OCI-M1 (cell line): ENCODE measurements around the gene MAMSTR.
A peak's percentile ranks its signal among the peaks of the same experiment; 100 is the strongest.
"Not testable (repeated sequence)": the region's sequence is repeated elsewhere in the genome, so short reads cannot be mapped to it uniquely, and the experiment has no call there.

Experiments
- DNase-seq: peaks from one replicate; lab custom pipeline; 2025; lab: John Stamatoyannopoulos, UW

Gene MAMSTR

DNA sequence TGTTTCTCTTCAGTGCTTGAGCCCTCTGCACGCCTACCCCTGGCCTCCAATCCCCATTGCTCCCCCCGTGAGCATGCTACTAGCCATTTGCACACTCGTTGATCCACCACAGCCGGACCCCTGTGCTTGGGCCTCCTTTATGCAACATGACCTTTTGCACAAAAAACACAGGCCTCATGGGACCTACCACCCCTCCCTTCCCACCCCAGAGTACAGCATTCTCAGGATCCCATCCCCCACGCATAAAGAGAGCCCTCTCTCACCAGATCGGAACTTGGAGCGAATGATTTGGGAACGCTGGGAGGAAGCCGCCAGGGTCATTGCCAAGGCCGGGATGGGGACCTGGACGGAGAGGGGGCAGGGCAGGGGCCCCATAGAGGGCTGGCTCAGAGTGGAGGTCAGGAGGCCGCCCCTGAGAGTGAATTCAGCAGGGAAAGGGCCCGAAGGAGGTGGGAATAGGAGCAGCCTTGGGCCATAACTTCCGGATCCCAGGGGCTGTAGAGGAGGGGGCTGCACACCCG, 754 bp downstream of the MAMSTR start:
- no peak for DNase-seq

DNA sequence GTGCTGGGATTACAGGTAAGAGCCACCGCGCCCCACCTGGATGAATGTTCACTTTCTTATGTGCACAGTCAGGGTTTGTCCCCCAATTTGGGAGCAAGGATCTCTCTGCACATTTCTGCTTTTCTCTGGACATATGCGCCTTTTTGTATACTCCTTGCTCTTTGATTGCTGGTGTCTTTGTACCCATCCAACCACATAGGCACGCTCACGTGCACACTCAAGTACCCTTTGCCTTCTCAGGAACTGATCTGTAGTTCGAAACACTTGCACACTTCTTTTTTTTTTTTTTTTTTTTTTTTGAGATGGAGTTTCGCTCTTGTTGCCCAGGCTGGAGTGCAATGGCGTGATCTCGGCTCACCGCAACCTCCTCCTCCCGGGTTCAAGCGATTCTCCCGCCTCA, 1.4 kb downstream of the MAMSTR start:
- not testable (repeated sequence) for DNase-seq

DNA sequence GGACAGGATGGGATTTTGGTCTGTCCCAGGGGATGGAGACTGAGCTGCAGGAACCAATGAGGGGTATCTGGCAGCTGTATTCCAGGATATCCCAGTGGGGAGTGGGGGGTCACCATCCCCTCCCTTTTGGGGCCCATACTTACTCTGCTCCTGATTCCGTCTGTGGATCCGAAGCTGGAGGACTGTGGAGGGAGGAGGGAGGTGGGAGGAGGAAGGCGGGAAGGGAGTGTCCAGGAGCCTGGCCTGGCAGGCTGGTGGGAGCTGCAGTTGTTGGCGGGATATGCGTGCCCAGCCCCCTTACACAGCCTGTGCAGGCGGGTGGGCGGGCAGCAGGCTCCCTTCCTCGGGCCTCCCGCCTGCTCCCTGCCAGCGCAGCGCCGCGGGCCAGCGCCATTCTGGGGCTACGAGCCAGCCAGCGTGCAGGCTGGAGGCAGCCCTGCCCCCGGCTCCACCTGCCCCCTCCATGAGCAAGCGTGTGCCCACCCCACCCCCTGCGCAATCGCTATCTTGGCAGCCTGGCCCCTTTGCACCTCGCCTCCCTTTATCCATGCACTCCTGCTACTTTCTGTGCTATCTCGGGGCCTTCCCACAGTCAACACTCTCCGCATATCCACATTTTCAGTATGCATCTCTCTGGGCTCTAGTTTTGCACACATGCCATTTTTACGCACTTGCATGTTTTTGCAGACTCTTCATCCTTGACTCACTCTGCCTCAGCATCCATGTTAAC, 2.8 kb downstream of the MAMSTR start:
- no peak for DNase-seq

DNA sequence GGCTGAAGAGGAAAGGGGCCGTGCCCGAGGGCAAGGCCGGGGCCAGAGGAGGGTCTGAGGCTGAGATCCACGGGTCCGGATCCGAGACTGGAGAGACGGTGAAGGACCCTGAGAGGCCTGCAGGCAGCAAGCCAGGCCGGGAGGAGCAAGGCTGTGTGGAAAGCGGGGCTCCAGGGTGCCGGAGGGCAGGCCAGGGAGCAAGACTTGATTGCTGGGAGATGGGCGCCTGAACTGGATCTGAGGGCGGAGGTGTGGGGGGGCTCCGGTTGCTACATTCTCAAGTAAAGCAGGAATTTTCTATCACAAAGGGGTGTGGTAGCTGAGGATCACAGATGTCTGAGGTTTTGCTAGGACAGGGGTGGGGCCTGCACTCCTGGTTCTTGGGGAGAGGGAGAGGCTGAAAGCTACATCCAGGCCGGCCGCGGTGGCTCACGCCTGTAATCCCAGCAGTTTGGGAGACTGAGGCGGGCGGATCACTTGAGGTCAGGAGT, 3.8 kb downstream of the MAMSTR start:
- DNase-seq: no peak

DNA sequence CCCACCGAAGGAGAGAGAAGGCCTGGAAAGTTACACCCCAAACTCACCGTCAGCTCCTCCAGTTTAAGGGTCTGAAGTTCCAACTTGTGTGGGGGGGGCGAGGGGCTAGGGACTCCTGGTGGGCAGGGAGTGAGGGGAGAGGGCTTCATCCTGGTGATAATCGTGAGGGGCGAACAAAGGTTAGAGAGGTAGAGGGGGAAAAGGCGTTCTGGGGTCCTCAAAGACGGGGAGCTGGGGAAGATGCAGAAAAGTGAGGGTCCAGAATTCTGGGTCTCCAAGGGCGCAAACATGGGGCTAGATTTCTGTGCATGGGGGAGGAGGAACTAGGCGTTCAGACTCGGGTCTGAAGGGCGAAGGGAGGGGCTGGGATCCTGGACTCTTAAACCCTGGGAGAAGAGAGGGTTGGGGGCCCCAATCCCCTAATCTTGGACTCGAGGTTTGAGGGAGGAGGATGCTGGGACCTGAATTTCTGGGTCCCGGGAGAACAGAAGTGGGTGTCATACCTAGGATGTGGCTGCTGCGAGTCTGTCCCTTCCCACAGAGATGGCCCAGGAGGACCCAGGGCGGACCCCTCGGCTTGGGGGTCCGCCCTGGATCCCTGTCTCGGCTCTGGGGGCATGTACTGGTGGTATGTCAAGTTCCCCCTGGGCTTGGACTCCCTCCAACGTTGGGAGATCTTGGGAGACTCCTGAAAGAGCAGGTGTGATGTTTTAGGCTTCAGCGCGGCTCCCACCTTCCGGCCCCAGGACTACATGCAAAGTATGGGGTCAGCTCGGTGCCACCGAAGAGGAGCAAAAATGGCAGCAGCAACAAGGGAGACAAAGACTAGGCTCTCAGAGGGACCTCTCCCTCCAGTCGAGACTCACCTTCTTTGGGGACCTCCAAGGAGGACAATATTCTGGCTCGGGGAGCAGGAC, 4.5 kb downstream of the MAMSTR start:
- no peak for DNase-seq

DNA sequence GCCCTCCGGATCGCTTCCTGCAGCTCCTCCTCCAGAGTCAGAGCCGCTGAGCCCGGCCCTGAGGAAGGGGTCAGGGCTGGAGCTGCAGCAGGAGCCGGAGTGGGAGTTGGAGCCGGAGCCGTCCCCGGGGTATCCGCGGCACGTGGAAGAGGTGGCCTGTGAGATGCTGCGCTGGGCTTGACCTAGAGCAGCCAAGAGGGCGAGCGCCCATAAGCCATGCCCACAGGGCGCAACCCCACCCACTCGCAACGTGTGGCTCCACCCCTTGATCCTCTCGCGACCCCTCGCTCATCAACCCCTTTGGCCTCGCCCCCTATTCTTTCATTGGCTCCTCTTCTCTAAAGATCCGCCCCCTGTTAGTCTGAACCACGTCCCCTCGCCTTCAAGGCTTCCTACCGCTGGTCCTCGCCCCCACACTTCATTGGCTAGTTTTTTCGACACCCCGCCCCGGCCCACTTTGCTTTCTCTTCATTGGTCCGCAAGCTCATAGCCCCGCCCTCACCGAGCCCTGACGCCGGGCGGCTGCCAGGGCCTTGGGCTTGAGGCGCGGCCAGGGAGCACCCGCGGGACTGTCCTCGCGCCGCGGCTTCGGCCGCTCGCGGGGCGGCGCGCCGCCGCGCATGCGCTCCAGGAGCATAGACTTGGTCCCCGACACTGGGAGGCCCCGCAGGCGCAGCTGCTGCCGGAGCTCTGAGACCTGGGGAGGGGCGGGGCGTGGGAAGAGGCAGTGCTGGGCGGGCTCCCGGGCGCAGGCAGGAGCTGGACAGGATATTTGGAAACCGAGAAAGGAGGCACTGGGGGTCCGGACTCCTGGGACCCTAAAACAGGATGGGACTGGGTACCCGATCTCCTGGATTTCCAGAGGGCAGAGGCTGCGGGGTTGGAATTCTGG, 5.4 kb downstream of the MAMSTR start:
- peak; percentile 100 for DNase-seq

DNA sequence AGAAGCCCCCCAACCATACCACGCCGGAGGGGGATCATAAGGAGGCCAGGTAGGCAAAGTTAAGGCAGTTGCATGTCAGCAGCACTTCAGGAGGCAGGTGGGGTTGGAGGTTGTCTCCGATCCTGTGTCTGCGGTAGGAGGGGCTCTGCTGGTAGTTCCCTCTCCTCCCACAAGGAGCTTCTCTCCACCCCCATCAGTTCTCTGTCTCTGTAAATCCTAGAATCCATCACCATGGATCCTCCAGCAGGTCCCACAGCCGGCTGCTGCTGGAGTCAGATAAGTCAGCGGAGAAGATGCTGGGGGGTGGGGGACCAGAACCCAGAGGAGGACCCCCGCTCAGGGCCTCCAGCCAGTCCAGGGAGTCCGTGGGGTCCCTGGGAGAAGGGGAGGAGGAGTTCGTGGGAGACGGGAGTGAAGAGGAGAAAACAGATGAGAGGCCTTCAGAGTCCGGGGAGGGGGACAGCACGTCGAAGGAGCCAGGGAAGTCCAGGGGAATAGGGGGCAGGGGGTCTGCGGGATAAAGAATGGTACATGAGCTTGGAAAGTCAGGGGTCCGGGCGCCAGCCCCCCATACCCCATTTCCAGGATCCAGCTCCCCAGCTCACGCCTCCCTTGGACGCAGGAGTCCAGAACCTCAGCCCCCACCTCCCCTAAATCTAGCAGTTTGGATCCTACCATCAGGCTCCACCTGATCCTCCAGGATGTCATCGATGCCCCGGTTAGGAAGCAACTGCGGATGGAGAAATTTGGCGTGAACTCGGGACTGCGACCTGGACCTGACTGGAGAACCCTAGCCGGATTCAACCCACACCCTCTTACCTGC, 6.3 kb downstream of the MAMSTR start:
- DNase-seq: no peak

DNA sequence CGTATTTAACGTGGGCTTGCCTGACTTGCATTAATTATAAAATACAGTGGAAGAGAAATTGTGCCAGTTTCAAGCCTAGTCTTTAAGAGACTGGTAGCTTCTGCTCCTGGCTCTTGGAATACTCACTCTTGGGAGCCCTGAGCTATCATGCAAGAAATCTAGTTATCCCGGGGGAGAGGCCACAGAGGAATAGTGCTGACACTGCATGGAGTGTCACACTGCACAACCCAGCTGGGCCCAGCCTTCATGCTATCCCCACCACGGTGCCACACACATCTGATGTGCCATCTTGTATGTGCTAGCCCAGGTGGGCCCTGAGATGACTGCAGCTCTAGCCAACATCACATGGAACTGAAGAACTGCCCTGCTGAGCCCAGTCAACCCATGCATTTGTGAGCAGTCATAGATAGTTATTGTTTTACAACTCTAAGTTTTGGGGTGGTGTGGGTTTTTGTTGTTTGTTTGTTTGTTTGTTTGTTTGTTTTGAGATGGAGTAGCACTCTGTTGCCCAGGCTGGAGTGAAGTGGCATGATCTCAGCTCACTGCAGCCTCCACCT, 8.3 kb downstream of the MAMSTR start:
- DNase-seq: no peak

DNA sequence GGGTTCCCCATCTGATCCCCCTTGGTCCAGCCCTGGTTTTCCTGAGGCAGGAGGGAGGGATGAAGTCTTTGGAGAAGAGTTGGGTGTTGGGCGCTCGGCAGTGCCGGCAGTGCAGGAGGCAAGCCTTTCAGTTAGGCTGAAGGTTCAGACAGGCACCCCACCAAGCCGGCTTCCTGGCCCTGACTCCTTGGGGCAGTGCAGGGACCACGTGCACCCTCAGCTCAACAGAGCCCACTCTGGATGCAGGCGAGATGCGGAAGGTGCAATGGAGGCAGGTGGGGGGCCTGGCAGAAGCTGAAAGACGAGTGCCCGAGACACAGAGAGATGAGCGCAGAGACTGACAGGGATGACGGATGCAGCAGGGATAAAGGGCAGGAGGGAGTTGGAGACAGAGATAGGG, 11.1 kb downstream of the MAMSTR start:
- DNase-seq: no peak

DNA sequence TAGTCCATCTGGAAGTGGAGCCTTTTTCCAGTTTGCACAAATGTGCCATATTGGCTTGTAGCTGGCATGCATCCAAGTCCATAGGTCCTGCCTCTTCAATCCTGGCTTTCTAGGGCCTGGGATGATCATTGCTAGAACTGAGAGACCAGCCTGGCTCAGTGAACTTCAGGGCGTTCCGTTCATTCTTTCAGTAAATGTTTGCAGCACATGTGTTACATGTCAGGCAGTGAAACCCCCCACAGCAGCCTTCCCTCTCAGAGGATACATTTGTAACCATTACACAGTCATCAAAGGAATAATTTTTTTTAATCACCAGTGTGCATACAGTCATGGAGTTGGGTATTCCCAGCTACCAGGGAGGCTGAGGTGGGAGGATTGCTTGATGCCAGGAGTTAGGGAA, 14.1 kb downstream of the MAMSTR start:
- DNase-seq: no peak

DNA sequence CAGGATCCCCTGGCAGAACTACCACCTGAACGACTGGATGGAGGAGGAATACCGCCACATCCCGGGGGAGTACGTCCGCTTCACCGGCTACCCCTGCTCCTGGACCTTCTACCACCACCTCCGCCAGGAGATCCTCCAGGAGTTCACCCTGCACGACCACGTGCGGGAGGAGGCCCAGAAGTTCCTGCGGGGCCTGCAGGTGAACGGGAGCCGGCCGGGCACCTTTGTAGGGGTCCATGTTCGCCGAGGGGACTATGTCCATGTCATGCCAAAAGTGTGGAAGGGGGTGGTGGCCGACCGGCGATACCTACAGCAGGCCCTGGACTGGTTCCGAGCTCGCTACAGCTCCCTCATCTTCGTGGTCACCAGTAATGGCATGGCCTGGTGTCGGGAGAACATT, 16.2 kb downstream of the MAMSTR start:
- DNase-seq: no peak

DNA sequence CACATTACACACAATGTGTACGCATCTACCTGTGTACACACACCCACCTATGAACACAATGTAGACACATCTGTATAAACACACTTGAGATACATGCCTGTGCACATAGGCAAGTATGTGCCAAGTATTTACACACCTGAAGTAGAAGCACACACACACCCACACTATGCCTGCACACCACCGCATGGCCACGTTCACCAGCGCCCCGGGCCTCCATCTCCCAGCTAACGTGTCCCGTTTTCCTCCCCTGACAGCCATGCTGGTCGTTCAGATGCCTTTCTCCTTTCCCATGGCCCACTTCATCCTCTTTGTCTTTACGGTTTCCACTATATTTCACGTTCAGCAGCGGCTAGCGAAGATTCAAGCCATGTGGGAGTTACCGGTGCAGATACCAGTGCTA, 16.8 kb downstream of the MAMSTR start:
- no peak for DNase-seq

DNA sequence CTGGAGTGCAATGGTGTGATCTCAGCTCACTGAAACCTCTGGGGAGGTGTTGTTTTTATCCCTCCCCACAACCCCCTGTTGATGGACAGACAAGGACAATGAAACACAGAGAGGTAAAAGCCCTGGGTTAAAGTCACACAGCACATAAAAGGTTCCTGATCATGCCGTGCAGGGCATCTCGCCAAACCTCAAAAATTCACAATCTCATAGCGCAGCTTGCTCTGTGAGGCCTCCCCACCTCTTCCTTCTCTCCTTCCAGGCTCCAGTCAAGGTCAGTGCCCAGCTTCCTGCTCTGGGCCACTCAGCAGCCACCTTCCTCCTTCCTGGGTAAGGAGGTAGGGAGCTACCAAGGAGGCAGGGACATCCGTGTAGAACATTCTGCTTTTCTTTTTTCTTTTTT, 21.5 kb downstream of the MAMSTR start:
- DNase-seq: peak; percentile 79

DNA sequence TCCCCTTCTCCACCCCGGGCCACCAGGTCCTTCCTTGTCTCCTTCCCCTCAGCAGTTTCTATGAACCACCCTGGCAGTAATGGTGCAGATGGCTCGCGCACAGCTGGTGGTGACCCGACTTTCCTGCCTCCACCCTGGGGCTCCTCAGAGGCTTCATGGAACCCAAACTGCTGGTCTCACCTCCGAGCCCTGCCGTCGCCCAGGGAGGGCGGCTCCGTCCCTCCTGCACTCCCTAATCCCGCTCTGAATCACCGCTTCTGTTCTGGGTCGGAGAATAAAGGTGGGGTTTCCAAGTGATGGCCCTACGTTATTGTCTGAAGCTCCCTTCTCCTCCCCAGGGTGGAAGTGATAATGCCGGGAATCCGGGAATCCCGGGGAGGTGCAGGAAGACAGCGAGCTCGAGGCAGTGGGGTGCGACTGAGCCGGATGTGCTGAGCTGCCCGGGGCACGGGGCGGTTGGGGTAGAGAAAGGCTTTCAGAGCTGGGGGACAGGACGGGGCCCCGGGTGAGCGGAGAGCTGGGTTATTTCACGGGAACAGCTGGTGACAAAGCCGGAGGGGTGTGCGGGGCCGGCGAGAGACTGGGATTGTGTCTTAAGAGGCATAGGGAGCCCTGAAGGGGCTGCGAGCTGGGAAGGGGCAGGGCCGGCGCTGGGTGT, 23.0 kb downstream of the MAMSTR start:
- no peak for DNase-seq

DNA sequence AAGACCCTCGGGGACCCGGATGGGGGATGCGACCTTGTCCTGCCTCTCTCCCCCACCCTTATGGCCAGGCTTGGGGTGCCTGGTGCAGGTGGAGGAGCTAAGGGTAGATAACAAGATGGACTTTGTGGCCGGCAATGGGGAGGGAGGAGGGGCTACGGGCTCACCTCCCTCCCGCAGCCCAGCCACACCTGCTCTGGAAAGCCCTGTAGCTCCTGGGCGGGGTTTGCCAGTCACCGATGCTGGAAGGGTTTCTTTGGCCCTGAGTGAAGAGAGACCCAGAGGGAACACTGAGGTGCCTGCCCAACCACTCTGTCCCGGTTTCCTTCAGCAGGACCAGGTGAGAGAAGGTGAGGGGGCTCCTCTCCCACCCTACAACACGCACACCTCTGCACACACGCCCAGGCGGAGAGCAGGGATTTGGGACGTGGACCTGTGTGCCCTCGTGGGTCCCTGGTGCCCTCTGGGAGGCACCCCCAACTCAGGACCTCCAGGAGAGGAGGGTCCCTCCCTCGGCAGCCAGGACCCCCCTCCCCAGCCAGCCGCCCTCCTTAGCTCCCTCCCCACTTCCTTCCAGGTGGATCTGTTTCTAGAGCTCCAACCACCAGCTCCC, 23.7 kb downstream of the MAMSTR start, which contains the start of gene FUT2:
Gene FUT2, plus strand, starts transcription at position 229 of the 610 bp plus-strand sequence. CDS start 6,986 bp downstream, outside the sequence.
- no peak for DNase-seq

DNA sequence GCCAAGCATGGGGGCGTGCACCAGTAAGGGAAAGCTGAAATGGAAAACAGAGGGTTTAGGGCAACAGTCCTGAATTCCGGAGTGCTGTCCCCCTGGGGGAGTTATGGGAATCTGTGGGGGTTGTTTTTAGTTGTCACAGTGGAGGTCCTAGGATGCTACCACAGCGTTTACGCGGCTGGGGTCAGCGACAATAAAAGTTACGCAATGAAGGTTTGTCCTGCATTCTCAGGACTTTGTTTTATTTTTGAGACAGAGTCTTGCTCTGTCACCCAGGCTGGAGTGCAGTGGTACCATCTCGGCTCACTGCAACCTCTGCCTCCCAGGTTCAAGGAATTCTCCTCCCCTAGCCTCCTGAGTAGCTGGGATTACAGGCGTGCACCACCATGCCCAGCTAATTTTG, 25.9 kb downstream of the MAMSTR start:
- not testable (repeated sequence) for DNase-seq

DNA sequence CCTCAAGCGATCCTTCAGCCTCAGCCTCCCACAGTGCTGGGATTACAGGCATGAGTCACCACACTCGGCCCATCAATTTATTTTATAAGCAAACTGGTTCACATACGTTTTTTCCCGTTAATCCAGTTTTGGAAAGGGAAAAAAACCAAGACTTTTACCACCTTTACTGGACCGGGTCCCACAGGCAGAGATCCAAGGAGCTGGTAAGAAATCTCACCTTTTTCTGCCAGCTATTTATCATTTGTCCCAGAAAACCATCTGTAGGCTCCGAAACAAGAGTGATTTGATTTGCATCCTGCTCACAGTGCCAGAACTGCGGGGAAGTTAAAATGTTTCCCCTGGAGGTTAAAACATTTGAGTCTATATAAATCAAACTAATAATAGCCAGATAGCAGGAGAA, 30.1 kb downstream of the MAMSTR start:
- no peak for DNase-seq

DNA sequence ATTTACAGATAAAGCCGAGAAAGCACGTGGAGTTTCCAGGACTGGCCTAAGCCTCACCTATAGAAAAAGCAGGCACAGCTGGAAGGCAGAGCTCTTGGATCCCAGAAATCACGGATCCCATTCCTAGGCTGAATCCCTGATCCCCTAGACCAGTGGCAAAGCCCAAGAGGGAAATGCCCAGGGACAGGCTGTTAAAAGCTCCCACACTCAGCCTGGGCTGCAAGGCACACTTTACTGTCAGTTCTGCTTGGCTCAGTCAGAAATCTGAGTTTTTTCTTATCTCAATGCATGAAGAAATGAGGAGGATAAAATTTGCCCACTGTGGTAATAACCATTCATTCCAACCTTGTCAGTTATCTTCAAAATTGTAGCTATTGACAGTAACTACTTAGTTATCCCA, 31.7 kb downstream of the MAMSTR start:
- DNase-seq: no peak

DNA sequence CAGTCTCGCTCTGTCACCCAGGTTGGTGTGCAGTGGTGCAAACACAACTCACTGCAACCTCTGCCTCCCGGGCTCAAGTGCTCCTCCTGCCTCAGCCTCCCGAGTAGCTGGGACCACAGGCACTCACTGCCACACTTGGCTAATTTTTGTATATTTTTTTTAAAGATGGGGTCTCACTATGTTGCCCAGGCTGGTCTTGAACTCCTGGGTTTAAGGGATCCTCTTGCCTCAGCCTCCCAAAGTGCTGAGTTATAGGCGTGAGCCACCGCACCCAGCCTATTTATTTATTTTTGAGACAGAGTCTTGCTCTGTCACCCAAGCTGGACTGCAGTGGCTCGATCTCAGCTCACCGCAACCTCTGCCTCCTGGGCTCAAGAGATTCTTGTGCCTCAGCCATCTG, 32.9 kb downstream of the MAMSTR start:
- DNase-seq: not testable (repeated sequence)

DNA sequence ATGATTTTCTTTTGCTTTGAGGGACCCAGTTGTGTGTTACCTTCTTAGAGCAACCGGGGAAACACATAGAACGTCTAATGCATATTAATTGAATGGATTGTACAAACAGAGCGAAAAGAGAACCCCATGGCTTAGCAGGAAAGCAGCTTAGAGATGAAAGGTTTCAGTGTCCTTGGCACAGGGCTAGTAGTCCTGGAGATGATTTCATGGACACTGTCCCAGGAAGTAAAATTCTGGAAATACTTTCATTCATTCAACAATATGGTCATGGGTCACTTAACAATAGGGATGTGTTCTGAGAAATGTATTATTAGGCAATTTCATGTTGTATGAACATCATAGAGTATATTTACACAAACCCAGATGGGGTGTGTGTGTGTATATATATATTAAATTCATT, 33.4 kb downstream of the MAMSTR start:
- no peak for DNase-seq
